ENCODE data around the gene PPP6R3.
"Not testable (repeated sequence)": the region's sequence is repeated elsewhere in the genome, so short reads cannot be mapped to it uniquely, and the experiment has no call there.

DNA sequence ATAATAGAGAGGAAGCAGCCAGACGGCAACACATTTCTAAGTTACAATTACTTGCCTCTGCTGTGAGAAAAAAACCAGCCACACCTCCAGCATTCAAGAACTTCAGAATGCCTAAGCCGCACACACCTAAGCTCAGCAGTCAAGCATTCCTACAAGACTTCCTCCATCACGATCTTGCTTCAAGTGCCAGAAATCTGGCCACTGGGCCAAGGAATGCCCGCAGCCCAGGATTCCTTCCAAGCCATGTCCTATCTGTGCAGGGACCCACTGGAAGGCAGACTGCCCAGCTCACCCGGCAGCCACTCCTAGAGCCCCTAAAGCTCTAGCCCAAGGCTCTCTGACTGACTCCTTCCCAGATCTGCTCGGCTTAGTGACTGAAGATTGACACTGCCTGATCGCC lies 165.7 kb downstream of the PPP6R3 start:
- not testable (repeated sequence) for TF ChIP-seq EZH2 (IDR thresholded peaks at IDR 0.05; ENCODE audit: borderline replicate concordance, low read depth, low read length, severe bottlenecking); POLR2A (IDR thresholded peaks at IDR 0.05; ENCODE audit: low read depth, low read length); POLR2AphosphoS5 (IDR thresholded peaks at IDR 0.05; ENCODE audit: insufficient read depth, low read depth, low read length); GATA2 (IDR thresholded peaks at IDR 0.05; ENCODE audit: insufficient read depth, insufficient read length, low read depth, low read length)
- TF ChIP-seq, protein P1, sequence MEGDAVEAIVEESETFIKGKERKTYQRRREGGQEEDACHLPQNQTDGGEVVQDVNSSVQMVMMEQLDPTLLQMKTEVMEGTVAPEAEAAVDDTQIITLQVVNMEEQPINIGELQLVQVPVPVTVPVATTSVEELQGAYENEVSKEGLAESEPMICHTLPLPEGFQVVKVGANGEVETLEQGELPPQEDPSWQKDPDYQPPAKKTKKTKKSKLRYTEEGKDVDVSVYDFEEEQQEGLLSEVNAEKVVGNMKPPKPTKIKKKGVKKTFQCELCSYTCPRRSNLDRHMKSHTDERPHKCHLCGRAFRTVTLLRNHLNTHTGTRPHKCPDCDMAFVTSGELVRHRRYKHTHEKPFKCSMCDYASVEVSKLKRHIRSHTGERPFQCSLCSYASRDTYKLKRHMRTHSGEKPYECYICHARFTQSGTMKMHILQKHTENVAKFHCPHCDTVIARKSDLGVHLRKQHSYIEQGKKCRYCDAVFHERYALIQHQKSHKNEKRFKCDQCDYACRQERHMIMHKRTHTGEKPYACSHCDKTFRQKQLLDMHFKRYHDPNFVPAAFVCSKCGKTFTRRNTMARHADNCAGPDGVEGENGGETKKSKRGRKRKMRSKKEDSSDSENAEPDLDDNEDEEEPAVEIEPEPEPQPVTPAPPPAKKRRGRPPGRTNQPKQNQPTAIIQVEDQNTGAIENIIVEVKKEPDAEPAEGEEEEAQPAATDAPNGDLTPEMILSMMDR (IDR thresholded peaks at IDR 0.05; ENCODE audit: extremely low read depth in 1 of 2, insufficient read depth in 1 of 2, low read depth in 1 of 2, low read length in 2 of 2): not testable (repeated sequence)

Measured in endothelial cell of umbilical vein (primary cell).